ENCODE measurements around the gene MAPK14.

GRCh38 chr6:36119209-36119608 lies 91.6 kb downstream of the MAPK14 start:
- TF ChIP-seq CTCF (conservative IDR thresholded peaks at IDR 0.05; ENCODE audit: low read depth, low read length) (no peak), MXI1 (IDR thresholded peaks at IDR 0.05; ENCODE audit: borderline replicate concordance, low read depth, low read length) (no peak), CHD1 (IDR thresholded peaks at IDR 0.05; ENCODE audit: low read depth, low read length) (no peak), RFX5 (IDR thresholded peaks at IDR 0.05; ENCODE audit: low read depth, low read length) (no peak), USF2 (IDR thresholded peaks at IDR 0.05; ENCODE audit: low read depth, low read length) (no peak), POLR2A (IDR thresholded peaks at IDR 0.05; ENCODE audit: low read depth, low read length) (no peak), CEBPB (IDR thresholded peaks at IDR 0.05; ENCODE audit: low read depth, low read length) (no peak), RAD21 (IDR thresholded peaks at IDR 0.05; ENCODE audit: low read length) (no peak), SMC3 (IDR thresholded peaks at IDR 0.05; ENCODE audit: low read depth, low read length) (no peak), ELK1 (IDR thresholded peaks at IDR 0.05; ENCODE audit: borderline replicate concordance, low read depth, low read length) (no peak), FOS (IDR thresholded peaks at IDR 0.05; ENCODE audit: low read depth, low read length) (no peak), MAFK (IDR thresholded peaks at IDR 0.05; ENCODE audit: low read depth, low read length) (no peak), MAZ (IDR thresholded peaks at IDR 0.05; ENCODE audit: borderline replicate concordance, low read depth, low read length) (no peak)
